Measurements from ENCODE around the gene MRPS2. TPM values are rescaled to one million over a fixed set of nuclear protein-coding genes. Genes with fewer than 3 reads are reported as not detected.
"Not testable (repeated sequence)": the region's sequence is repeated elsewhere in the genome, so short reads cannot be mapped to it uniquely, and the experiment has no call there.

MRPS2 gene
- polyA plus RNA-seq, 4 donors: 43.9 to 62.1 (median 54.0) TPM

- no peak for DNase-seq (ENCODE audit: low read depth in 4 of 4, low spot score in 2 of 4)
Measured at GRCh38 chr9:135526730-135527571, 26.5 kb downstream of the MRPS2 start.

DNA sequence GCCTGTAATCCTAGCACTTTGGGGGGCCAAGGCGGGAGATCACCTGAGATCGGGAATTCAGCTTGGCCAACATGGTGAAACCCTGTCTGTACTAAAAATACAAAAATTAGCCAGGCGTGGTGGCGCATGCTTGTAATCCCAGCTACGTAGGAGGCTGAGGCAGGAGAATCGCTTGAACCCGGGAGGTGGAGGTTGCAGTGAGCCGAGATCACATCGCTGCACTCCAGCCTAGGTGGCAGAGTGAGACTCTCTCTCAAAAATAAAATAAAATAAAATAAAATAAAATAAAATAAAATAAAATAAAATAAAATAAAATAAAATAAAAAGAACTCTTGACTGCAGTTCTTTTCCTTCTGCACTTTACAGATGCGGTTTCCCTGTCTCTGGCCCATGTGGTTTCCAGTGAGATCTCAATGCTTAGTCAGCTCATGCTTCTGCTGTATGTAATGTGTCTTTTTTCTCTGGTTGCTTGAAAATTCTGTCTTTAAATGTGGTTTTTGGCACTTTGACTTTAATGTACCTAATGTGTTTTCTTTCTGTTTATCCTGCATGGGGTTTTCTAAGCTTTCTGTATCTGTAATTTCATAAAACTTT is 28.5 kb downstream of the MRPS2 start:
- not testable (repeated sequence) for DNase-seq (ENCODE audit: low read depth in 4 of 4, low spot score in 2 of 4)

DNA sequence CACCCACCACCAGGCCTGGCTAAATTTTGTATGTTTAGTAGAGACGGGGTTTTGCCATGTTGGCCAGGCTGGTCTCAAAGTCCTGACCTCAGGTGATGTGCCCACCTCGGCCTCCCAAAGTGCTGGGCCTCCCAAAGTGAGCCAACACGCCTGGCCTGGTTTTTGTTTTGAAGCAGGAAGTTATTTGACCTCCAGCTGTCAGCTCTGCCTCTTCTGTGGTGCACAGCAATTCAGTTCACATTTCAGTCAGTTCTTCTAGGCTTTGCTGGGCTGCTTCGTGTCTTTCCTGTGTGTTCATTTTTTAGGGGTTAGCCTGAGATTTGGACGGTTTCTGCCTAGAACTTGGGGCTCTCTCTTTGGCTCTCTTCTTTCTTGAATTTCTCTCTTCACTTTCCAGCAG is 29.7 kb downstream of the MRPS2 start:
- DNase-seq (ENCODE audit: low read depth in 4 of 4, low spot score in 2 of 4): no peak

- DNase-seq (ENCODE audit: low read depth in 4 of 4, low spot score in 2 of 4): no peak
Measured at GRCh38 chr9:135531096-135531495, 30.6 kb downstream of the MRPS2 start.

DNA sequence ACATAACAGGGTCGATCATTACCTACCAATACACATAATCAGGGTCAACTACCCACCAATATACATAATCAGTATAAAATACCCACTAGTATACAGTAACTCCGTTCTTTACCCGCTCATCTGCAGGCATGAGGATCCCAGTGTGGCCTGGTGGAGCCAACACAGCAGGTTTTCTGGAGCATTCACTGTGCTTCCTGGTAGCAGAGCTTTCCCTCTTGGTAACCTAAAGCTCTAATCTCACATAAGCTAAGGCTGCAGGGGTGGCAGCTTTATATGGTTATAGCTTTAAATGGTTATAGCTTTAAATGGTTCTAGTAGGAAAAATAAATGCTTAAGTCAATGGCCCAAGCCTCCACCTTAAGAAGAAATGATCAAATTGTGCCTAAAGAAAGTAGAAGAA is 32.6 kb downstream of the MRPS2 start:
- no peak for DNase-seq (ENCODE audit: low read depth in 4 of 4, low spot score in 2 of 4)

- DNase-seq (ENCODE audit: low read depth in 4 of 4, low spot score in 2 of 4): no peak
Measured at GRCh38 chr9:135533674-135534073, 33.2 kb downstream of the MRPS2 start.

- not testable (repeated sequence) for DNase-seq (ENCODE audit: low read depth in 4 of 4, low spot score in 2 of 4)
Measured at GRCh38 chr9:135534192-135534711, 33.8 kb downstream of the MRPS2 start.

DNA sequence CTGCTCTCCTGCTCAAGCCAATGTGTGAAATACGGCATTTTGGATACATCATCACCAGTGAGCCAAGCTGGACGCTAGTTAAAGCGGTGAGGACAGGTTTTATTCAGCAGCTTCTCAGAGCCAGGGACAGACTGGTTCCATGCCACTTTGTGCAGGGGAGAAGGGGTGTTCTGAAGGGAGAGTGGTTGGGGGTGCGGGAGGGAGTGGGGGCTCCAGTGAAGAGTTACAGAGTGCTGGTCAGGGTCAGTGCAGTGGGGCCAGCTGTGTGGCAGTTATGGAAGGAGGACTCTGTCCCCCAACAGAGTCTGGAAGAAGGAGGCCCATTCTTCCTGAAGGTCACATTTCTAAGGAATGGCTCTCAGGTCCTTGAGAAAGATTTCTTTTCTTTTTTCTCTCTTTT is 34.3 kb downstream of the MRPS2 start:
- DNase-seq (ENCODE audit: low read depth in 4 of 4, low spot score in 2 of 4): not testable (repeated sequence)

GRCh38 chr9:135535631-135536030 is 35.1 kb downstream of the MRPS2 start:
- not testable (repeated sequence) for DNase-seq (ENCODE audit: low read depth in 4 of 4, low spot score in 2 of 4)

GRCh38 chr9:135536216-135536615 is 35.7 kb downstream of the MRPS2 start:
- no peak for DNase-seq (ENCODE audit: low read depth in 4 of 4, low spot score in 2 of 4)

DNA sequence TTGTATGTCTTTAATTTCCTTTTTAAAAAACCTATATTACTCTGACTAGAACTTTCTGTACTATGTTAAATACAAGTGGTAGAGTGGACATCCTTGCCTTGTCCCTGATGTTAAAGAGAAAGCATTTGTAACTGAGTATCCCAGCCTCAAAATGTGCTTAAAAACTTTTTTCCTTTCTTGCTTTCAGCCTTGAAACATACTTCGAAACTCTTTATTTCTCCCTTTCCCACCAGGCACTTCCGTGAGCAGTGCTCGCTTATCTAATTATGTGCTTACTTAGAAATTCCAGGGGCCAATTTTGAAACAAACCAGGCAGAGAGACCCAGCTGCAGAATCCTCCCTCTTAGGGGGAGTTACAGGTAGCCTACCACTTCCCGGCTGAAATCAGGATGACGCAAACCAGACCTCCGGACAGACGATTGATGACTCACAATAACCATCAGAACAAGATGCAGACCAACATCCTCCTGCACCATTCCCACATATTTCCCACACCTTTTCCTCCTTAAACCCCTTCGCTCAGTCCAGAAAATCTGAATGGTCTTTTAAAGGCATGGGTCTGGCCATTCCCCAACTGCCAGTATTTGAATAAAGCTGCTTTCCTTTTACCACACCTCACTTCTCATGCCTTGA is 42.9 kb downstream of the MRPS2 start:
- DNase-seq (ENCODE audit: low read depth in 4 of 4, low spot score in 2 of 4): not testable (repeated sequence)

- no peak for DNase-seq (ENCODE audit: low read depth in 4 of 4, low spot score in 2 of 4)
Measured at GRCh38 chr9:135544981-135545635, 44.6 kb downstream of the MRPS2 start.

DNA sequence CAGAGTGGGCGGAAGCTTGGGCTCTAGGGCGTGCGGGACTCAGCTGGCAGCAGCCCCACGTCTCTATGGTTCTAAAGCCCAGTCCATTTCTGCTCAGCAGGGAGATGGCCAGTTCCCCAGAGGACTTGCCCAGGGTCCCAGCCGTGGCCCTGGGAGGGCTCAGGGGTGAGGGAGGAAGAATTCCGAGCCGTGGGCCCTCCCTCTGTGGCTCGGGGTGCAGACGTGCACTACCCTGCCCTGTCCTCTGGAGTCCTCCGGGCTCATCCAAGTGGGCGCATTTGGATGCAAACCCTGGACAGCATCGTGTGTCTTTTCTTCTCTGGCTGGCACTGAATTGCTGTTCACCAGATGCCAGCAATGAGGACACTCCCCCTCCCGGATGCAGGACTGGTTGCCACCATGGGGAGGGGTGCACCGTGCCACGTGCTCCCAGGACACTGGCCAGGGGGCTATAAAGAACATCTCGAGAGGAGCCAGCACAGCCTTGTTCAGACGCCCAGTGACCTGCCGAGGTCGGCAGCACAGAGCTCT is 45.2 kb downstream of the MRPS2 start, which contains the start of gene OBP2A:
Gene OBP2A (plus strand): TSS at position 481 of the 531 bp plus-strand sequence. CDS start 55 bp downstream, outside the sequence.
- not testable (repeated sequence) for DNase-seq (ENCODE audit: low read depth in 4 of 4, low spot score in 2 of 4)

GRCh38 chr9:135546792-135547617 is 46.5 kb downstream of the MRPS2 start:
- DNase-seq (ENCODE audit: low read depth in 4 of 4, low spot score in 2 of 4): not testable (repeated sequence)

GRCh38 chr9:135547756-135548736 is 47.6 kb downstream of the MRPS2 start:
- no peak for DNase-seq (ENCODE audit: low read depth in 4 of 4, low spot score in 2 of 4)

GRCh38 chr9:135549478-135550343 is 49.2 kb downstream of the MRPS2 start:
- not testable (repeated sequence) for DNase-seq (ENCODE audit: low read depth in 4 of 4, low spot score in 2 of 4)

- no peak for DNase-seq (ENCODE audit: low read depth in 4 of 4, low spot score in 2 of 4)
Measured at GRCh38 chr9:135550344-135550918, 49.9 kb downstream of the MRPS2 start.

All from left renal cortex interstitium (tissue), 4 donors.